Activated CD4-positive, alpha-beta T cell treated with anti-CD3 and anti-CD28 coated beads, Interleukin-2, amount 10 ng/mL, durations not matched to agents 24 days and 14 days (primary cell): ENCODE results near the gene WWTR1. TPM values are rescaled to one million over a fixed set of nuclear protein-coding genes. Genes with fewer than 3 reads are reported as not detected.

ENCODE experiments used
- total RNA-seq: library from RNA; stranded (reverse); gene quantifications from 2 replicates; pipeline ENCODE4 v1.2.3, GENCODE V29; 2022

Gene WWTR1
- total RNA-seq, 1 donor from 2014 or later: 0.75 TPM

Other genes with a start within 250 kb of the WWTR1 start
- not detected in 2 replicates for gene TM4SF4, start 183.3 kb downstream of the WWTR1 start, total RNA-seq
- gene COMMD2, start 94.5 kb upstream of the WWTR1 start, total RNA-seq: 42.1 and 44.2 TPM in 2 replicates
- gene ANKUB1, start 134.5 kb upstream of the WWTR1 start, total RNA-seq: not detected in 2 replicates
- 31.6 and 36.7 TPM in 2 replicates for gene RNF13, start 155.2 kb upstream of the WWTR1 start, total RNA-seq